ENCODE results near the gene PCGF5. TPM values are rescaled to one million over a fixed set of nuclear protein-coding genes. Genes with fewer than 3 reads are reported as not detected.

Gene PCGF5
- total and polyA plus RNA-seq, 10 of the 15 experiments (the other 5 are each of a cell fraction or from before 2014, with no cell fraction given), result 33.2 to 79.7 (median 50.7) TPM

- TF ChIP-seq ATF2 (IDR thresholded peaks at IDR 0.05; ENCODE audit: low read length) (peak; percentile 64; the same call in 1 of the 2 replicates), SRF (IDR thresholded peaks at IDR 0.05; ENCODE audit: low read depth in 2 of 2, low read length in 2 of 2) (no peak), BCL3 (IDR thresholded peaks at IDR 0.05; ENCODE audit: borderline replicate concordance, insufficient read depth, low read depth, low read length, poor library complexity, severe bottlenecking) (peak; percentile 68), ZNF384 (IDR thresholded peaks at IDR 0.05; ENCODE audit: borderline replicate concordance, low read depth, low read length) (peak; percentile 88), RUNX3 (IDR thresholded peaks at IDR 0.05; ENCODE audit: low read length) (peak; percentile 76), CEBPZ (IDR thresholded peaks at IDR 0.05; ENCODE audit: low read depth, low read length) (0 out of 2 replicates have a peak, but pooled peaks have one; percentile 9), KAT2A (conservative IDR thresholded peaks at IDR 0.05; ENCODE audit: control insufficient read depth, low read depth, low read length) (no peak), CUX1 (IDR thresholded peaks at IDR 0.05; ENCODE audit: insufficient replicate concordance, low read depth, low read length) (peak; percentile 62), ZBTB4 (CRISPR knock-in tag; IDR thresholded peaks at IDR 0.05) (no peak), MTA3 (IDR thresholded peaks at IDR 0.05; ENCODE audit: borderline replicate concordance, low read length) (no peak), BACH1 (IDR thresholded peaks at IDR 0.05; ENCODE audit: borderline replicate concordance) (peak; percentile 17; the same call in 1 of the 2 replicates)
Observed at GRCh38 chr10:91201213-91201996, 19.1 kb upstream of the PCGF5 start (continued).

Data from GM12878 (cell line).